Endodermal cell (in vitro differentiated cells): ENCODE data around the gene GPS1. TPM values are rescaled to one million over a fixed set of nuclear protein-coding genes. Genes with fewer than 3 reads are reported as not detected.

ENCODE experiments used
- DNase-seq: peaks from one replicate; pipeline ENCODE4 v3.0.0-alpha.2; 2017
- H3K27ac ChIP-seq: 2 replicates; pipeline ENCODE4 v1.5.1; 2013; ENCODE audit warnings: mild to moderate bottlenecking, low read depth, low read length, moderate library complexity
- H3K27me3 ChIP-seq: 2 replicates; pipeline ENCODE4 v1.6.1; 2013; ENCODE audit warnings: mild to moderate bottlenecking, low read length, moderate library complexity; ENCODE audit not compliant: insufficient read depth, control insufficient read depth, poor library complexity, severe bottlenecking
- H3K36me3 ChIP-seq: 2 replicates; pipeline ENCODE4 v1.7.0; 2013; ENCODE audit warnings: mild to moderate bottlenecking, low read length, moderate library complexity; ENCODE audit not compliant: control insufficient read depth, insufficient read depth
- H3K4me1 ChIP-seq: one replicate; pipeline ENCODE4 v1.7.0; 2013; ENCODE audit warnings: low read length; ENCODE audit not compliant: control insufficient read depth, insufficient read depth
- H3K4me3 ChIP-seq: 2 replicates; pipeline ENCODE4 v1.5.1; 2013; ENCODE audit warnings: mild to moderate bottlenecking, low read length, moderate library complexity
- H3K9ac ChIP-seq: 2 replicates; pipeline ENCODE4 v1.6.1; 2013; ENCODE audit warnings: mild to moderate bottlenecking, low read length, moderate library complexity; ENCODE audit not compliant: poor library complexity, severe bottlenecking; ENCODE audit errors: extremely low read depth
- H3K9me3 ChIP-seq: 2 replicates; pipeline ENCODE4 v1.6.1; 2013; ENCODE audit warnings: mild to moderate bottlenecking, low read length, moderate library complexity; ENCODE audit not compliant: control insufficient read depth
- H3K27ac Mint-ChIP-seq: 2 replicates; pipeline ENCODE4 v1.8.0; 2020; ENCODE audit warnings: mixed read lengths
- H3K27me3 Mint-ChIP-seq: 2 replicates; pipeline ENCODE4 v1.8.0; 2021; ENCODE audit warnings: mild to moderate bottlenecking, mixed read lengths; ENCODE audit not compliant: insufficient read depth
- H3K36me3 Mint-ChIP-seq: 2 replicates; pipeline ENCODE4 v1.8.0; 2020; ENCODE audit warnings: low read depth, mixed read lengths
- H3K4me1 Mint-ChIP-seq: 2 replicates; pipeline ENCODE4 v1.8.0; 2020; ENCODE audit warnings: mixed read lengths
- H3K4me3 Mint-ChIP-seq: 2 replicates; pipeline ENCODE4 v1.8.0; 2020; ENCODE audit warnings: mild to moderate bottlenecking, moderate library complexity, mixed read lengths
- H3K9me3 Mint-ChIP-seq: 2 replicates; pipeline ENCODE4 v1.8.0; 2020; ENCODE audit warnings: mild to moderate bottlenecking, mixed read lengths
- WGBS, 2 experiments: methylation state at CpG; one replicate each; pipeline versions ENCODE4 v1.1.5 to v1.1.7; 2013; ENCODE audit warnings: missing lambda C conversion rate in 2 of 2, mixed read lengths in 1 of 2; ENCODE audit not compliant: insufficient coverage in 1 of 2, insufficient read length in 1 of 2; 5-methylcytosine and 5-hydroxymethylcytosine counted together
- total RNA-seq, 2 donors: library from RNA; stranded (reverse); fragmentation: NEBNext Ultra II Directional in 1 of 2; extraction: Animal tissue kit (Norgen Biotek cat#: 25700) in 1 of 2; gene quantifications; 2 replicates in 1 of 2; 3 replicates in 1 of 2; pipeline ENCODE4 v1.2.1, GENCODE V29; 2021
- TF ChIP-seq, protein P1 (sequence below): fragments of 200-600 bp; sonication (generic); conservative IDR thresholded peaks from 2 replicates; pipeline ENCODE4 v1.5.0; 2021; ENCODE audit warnings: antibody characterized with exemption, mild to moderate bottlenecking

The GPS1 gene
- total RNA-seq, 2 donors from 2014 or later = 152 to 153 TPM

DNA sequence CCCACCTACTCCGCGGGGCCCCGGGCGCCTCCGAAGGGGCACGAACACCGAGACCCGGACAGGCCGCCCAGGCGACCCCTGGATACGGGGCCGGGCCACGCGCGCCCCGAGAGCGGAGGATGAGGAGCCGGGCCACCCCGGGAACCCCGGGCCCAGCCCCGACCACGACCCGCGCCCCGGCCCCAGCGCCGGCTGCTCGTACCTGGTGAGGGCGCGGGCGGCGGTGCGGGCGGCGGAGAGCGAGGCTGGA, 46.1 kb downstream of the GPS1 start:
- Mint-ChIP-seq H3K27ac (no peak overlapping the region), H3K4me3 (peak overlapping the region; percentile 68), H3K36me3 (peaks cover 13% of the 10 kb centered on the region), H3K4me1 (peaks cover 23% of the 10 kb centered on the region), H3K9me3 (no peaks in the 10 kb centered on the region), H3K27me3 (no peaks in the 10 kb centered on the region)
- Histone ChIP-seq H3K4me3 (peak overlapping the region; percentile 88), H3K9me3 (no peaks in the 10 kb centered on the region), H3K27ac (peak overlapping the region; percentile 53), H3K27me3 (no peaks in the 10 kb centered on the region), H3K4me1 (peaks cover 17% of the 10 kb centered on the region), H3K36me3 (peaks cover 34% of the 10 kb centered on the region), H3K9ac (peak overlapping the region; percentile 67)
- WGBS, 2 experiments = 0 to 1% methylated on average over 18 to 36 of the region's 36 CpGs
- TF ChIP-seq, protein P1, sequence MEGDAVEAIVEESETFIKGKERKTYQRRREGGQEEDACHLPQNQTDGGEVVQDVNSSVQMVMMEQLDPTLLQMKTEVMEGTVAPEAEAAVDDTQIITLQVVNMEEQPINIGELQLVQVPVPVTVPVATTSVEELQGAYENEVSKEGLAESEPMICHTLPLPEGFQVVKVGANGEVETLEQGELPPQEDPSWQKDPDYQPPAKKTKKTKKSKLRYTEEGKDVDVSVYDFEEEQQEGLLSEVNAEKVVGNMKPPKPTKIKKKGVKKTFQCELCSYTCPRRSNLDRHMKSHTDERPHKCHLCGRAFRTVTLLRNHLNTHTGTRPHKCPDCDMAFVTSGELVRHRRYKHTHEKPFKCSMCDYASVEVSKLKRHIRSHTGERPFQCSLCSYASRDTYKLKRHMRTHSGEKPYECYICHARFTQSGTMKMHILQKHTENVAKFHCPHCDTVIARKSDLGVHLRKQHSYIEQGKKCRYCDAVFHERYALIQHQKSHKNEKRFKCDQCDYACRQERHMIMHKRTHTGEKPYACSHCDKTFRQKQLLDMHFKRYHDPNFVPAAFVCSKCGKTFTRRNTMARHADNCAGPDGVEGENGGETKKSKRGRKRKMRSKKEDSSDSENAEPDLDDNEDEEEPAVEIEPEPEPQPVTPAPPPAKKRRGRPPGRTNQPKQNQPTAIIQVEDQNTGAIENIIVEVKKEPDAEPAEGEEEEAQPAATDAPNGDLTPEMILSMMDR = no peak
- no peak for DNase-seq

DNA sequence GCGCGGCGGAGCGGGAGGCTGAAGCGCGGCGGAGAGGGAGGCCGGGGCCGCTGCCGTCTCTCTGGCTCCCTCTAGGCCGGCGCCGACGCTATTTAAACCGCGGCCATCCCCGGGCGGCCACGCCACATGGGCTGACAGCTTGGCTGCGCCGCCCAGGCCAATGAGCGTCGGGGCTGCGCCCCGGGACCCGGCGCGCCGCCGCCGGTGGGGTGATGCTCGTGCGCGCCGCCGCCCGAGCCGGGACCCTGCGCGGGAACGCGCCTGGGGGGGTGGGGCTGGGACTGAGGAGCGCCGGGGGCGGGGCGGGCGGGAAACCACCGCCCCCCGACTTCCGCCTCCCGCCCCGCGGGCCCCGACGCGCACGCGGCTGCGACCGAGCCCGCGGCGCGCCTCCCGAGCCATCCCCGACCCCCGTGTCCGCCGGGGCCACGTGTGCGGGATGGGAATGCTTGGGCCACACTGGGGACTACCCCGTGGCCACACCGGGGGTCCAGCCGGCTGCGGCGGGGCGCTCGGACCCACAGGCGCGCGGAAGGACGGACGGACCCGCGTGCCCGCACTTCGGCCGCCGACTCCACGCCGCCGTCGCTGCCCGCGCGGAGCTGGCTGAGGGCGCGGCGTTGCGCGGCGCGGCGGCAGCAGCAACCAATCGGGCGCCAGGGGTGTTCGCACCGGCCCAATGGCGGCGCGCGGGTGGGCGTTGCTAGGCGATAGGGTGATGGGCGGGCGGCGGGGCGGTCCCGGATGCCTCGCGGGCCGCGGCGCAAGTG, 46.7 kb downstream of the GPS1 start, which contains the start of gene FASN:
Gene FASN, minus strand, starts transcription at position 68 of the 770 bp plus-strand sequence. CDS start 1,791 bp downstream, outside the sequence.
- H3K27ac Mint-ChIP-seq = no peak within 1 kb of the TSS

DNA sequence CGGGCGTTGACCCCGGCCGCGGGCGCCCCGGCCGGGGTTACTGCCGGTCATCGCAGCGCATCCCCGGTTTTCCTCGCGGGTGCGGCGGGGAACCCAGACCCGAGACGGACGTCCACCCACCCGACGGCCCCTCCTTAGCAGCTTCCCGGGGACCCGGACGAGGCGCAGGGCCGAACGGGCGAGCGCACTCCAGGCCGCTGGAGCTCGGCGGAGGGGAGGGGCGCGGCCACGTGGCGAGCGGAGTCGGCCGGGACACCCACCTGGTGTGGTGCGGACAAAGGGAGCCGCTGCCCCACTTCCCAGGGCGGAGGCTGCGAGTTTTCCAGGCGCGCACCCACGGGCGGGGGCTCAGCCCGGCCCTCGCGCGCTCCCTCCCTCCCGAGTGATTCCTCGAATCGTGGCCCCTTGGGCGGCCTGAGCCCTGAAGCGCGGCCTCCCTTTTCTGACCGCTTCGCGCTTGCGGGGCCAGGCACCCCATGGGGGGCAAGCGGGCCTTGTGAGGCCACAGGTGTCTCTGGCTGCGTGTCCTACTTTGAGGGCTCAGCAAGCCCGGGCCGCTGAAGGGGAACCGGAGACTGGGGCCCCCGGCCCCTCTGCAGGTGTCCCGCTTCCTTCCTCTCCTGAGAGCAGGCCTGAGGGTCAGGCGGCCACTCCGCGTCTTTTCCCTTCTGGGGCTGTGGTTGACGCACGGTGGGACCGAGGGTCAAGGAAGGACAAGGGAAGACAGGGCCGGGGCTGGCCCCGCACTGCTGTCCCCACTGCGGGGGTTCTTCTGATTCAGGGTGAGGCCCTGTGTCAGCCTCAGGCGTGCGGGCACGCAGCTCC, 47.5 kb downstream of the GPS1 start:
- H3K27ac ChIP-seq = peak overlapping the region; percentile 96
- peaks cover 29% of the 10 kb centered on the region for H3K4me1 ChIP-seq
- Mint-ChIP-seq H3K36me3 (peaks cover 9% of the 10 kb centered on the region), H3K4me1 (peaks cover 30% of the 10 kb centered on the region), H3K27me3 (no peaks in the 10 kb centered on the region), H3K27ac (peak overlapping the region; percentile 82), H3K9me3 (no peaks in the 10 kb centered on the region), H3K4me3 (peak overlapping the region; percentile 61)
- WGBS, 2 experiments = 17 to 26% methylated on average over 33 to 80 of the region's 80 CpGs
- TF ChIP-seq, protein P1 = no peak
- DNase-seq = peak; percentile 81
- H3K9ac ChIP-seq = peak overlapping the region; percentile 83
- peaks cover 23% of the 10 kb centered on the region for H3K36me3 ChIP-seq
- no peaks in the 10 kb centered on the region for H3K9me3 ChIP-seq
- peak overlapping the region; percentile 76 for H3K4me3 ChIP-seq
- H3K27me3 ChIP-seq = no peaks in the 10 kb centered on the region

More for the DNA sequence above, 46.7 kb downstream of the GPS1 start, which contains the start of gene FASN:
- Mint-ChIP-seq H3K4me3 (peak within 1 kb of the TSS; percentile 68), H3K36me3 (peaks cover 10% of the 10 kb centered on the region), H3K9me3 (no peaks in the 10 kb centered on the region), H3K4me1 (peaks cover 26% of the 10 kb centered on the region), H3K27me3 (no peaks in the 10 kb centered on the region)
- TF ChIP-seq, protein P1 = peak; percentile 69
- Histone ChIP-seq H3K36me3 (peaks cover 29% of the 10 kb centered on the region), H3K4me1 (peaks cover 21% of the 10 kb centered on the region), H3K9me3 (no peaks in the 10 kb centered on the region), H3K9ac (peak within 1 kb of the TSS; percentile 83), H3K4me3 (peak within 1 kb of the TSS; percentile 88), H3K27me3 (no peaks in the 10 kb centered on the region), H3K27ac (peak within 1 kb of the TSS; percentile 96)
- 0% methylated on average over 25 to 118 of the region's 124 CpGs for WGBS, 2 experiments
- peak; percentile 99 for DNase-seq
